ENCODE results near the gene NECTIN3.

DNA sequence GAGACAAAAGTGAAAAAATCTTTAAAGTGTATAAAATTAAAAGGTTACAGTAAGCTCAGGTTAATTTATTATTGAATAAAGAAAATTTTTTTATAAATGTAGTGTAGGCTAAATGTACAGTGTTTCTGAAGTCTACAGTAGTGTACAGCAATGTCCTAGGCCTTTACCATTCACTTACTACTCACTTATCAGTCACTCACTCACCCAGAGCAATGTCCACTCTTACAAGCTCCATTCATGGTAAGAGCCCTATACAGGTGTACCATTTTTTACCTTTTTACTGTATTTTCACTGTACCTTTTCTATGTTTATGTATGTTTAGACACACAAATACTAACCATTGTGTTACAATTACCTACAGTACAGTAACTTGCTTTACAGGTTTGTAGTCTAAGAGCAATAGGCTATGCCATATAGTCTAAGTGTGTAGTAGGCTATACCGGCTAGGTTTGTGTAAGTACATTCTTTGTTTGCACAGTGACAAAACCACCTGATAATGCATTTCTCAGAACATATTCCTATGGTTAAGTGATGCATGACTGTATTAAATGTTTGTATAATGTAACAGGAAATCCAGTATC is 38.1 kb upstream of the NECTIN3 start:
- TF ChIP-seq POLR2AphosphoS5 (IDR thresholded peaks at IDR 0.05) (no peak), POLR2A (IDR thresholded peaks at IDR 0.05) (no peak)
- TF ChIP-seq, protein P1, sequence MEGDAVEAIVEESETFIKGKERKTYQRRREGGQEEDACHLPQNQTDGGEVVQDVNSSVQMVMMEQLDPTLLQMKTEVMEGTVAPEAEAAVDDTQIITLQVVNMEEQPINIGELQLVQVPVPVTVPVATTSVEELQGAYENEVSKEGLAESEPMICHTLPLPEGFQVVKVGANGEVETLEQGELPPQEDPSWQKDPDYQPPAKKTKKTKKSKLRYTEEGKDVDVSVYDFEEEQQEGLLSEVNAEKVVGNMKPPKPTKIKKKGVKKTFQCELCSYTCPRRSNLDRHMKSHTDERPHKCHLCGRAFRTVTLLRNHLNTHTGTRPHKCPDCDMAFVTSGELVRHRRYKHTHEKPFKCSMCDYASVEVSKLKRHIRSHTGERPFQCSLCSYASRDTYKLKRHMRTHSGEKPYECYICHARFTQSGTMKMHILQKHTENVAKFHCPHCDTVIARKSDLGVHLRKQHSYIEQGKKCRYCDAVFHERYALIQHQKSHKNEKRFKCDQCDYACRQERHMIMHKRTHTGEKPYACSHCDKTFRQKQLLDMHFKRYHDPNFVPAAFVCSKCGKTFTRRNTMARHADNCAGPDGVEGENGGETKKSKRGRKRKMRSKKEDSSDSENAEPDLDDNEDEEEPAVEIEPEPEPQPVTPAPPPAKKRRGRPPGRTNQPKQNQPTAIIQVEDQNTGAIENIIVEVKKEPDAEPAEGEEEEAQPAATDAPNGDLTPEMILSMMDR (IDR thresholded peaks at IDR 0.05): no peak

Measured in upper lobe of left lung (tissue), 4 donors.